Measurements from ENCODE around the gene CENPF.
"Not testable (repeated sequence)": the region's sequence is repeated elsewhere in the genome, so short reads cannot be mapped to it uniquely, and the experiment has no call there.

DNA sequence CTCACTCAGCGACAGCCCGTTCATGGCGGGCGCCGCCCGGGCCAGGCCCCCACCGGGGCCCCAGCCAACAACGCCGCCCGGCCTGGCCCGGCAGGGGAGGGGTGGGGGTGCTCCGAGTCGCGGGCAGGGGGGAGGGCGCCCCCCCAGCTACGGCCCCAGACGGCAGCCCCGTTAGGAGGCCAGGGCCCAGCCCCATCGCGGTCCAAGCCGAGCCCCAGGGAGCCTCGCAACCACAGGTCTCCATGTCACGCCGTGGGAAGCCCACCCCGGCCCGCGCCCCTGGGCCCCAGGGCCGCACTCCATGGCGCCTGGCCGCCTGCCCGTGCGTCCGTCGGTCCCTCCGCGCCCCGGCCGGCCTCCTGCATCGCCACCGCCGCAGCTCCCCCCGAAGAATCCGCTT, 5.8 kb downstream of the CENPF start:
- TF ChIP-seq, protein P1, sequence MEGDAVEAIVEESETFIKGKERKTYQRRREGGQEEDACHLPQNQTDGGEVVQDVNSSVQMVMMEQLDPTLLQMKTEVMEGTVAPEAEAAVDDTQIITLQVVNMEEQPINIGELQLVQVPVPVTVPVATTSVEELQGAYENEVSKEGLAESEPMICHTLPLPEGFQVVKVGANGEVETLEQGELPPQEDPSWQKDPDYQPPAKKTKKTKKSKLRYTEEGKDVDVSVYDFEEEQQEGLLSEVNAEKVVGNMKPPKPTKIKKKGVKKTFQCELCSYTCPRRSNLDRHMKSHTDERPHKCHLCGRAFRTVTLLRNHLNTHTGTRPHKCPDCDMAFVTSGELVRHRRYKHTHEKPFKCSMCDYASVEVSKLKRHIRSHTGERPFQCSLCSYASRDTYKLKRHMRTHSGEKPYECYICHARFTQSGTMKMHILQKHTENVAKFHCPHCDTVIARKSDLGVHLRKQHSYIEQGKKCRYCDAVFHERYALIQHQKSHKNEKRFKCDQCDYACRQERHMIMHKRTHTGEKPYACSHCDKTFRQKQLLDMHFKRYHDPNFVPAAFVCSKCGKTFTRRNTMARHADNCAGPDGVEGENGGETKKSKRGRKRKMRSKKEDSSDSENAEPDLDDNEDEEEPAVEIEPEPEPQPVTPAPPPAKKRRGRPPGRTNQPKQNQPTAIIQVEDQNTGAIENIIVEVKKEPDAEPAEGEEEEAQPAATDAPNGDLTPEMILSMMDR (conservative IDR thresholded peaks at IDR 0.05) = not testable (repeated sequence)
- TF ChIP-seq ZFX (IDR thresholded peaks at IDR 0.05) = not testable (repeated sequence)

Measured in C4-2B (cell line).